Ovary (tissue), 9 donors: ENCODE measurements around the gene RIPOR1. TPM values are rescaled to one million over a fixed set of nuclear protein-coding genes. Genes with fewer than 3 reads are reported as not detected.

Experiments
- DNase-seq, 5 donors: peaks; one replicate each; pipeline ENCODE4 v3.0.0-alpha.2; 2019 to 2020
- H3K27ac ChIP-seq, 2 donors: fragments of 200-600 bp; one replicate each; pipeline versions ENCODE4 v1.5.1 to v1.8.0; 2019 to 2022
- H3K27me3 ChIP-seq: fragments of 200-600 bp; one replicate; pipeline ENCODE4 v1.8.0; 2022
- H3K36me3 ChIP-seq: fragments of 200-600 bp; sonication (generic); one replicate; pipeline ENCODE4 v1.5.1; 2019
- H3K4me1 ChIP-seq: one replicate; pipeline ENCODE4 v1.8.1; 2013; ENCODE audit warnings: mild to moderate bottlenecking, moderate library complexity; ENCODE audit not compliant: insufficient read depth
- H3K4me3 ChIP-seq: fragments of 200-600 bp; sonication (generic); one replicate; pipeline ENCODE4 v1.5.1; 2017
- H3K9me3 ChIP-seq, 2 donors: fragments of 200-600 bp in 1 of 2; sonication (generic) in 1 of 2; one replicate each; pipeline versions ENCODE4 v1.5.1 to v1.8.1; 2013 to 2019; ENCODE audit warnings: mild to moderate bottlenecking in 1 of 2, moderate library complexity in 1 of 2
- CTCF ChIP-seq, 3 donors: fragments of 450-650 bp in 2 of 3; fragments of 200-600 bp in 1 of 3; IDR thresholded peaks; one replicate each; pipeline versions ENCODE4 v1.5.1 to v1.8.0; 2016 to 2022; ENCODE audit warnings: antibody characterized with exemption in 3 of 3, mild to moderate bottlenecking in 1 of 3
- EP300 ChIP-seq: sonication (generic); formaldehyde crosslinking; IDR thresholded peaks from one replicate; pipeline ENCODE4 v1.6.1; 2017; ENCODE audit warnings: antibody characterized with exemption
- POLR2A ChIP-seq: fragments of 450-650 bp; IDR thresholded peaks from one replicate; pipeline ENCODE4 v1.6.1; 2017; ENCODE audit warnings: antibody characterized with exemption, mild to moderate bottlenecking, moderate library complexity
- WGBS, 3 donors: extraction: QIAGEN DNeasy Blood & Tissue Kit in 1 of 3; methylation state at CpG; one replicate each; pipeline versions ENCODE4 v1.1.5 to v1.1.7; 2013 to 2017; 5-methylcytosine and 5-hydroxymethylcytosine counted together
- intact Hi-C, 4 donors: fragments of 100-400 bp; cut with DNase I; formaldehyde crosslinking; loops; one replicate each; pipeline versions ENCODE4 v1.11.0 to v1.15.1; 2022 to 2023
- polyA plus RNA-seq, 2 donors: library from polyadenylated mRNA; stranded (reverse); fragments of 200-250 nt in 1 of 2; fragments of 350-450 nt in 1 of 2; fragmentation: Illumina TruSeq in 1 of 2; extraction: RNeasy Lipid Tissue Mini Kit (QIAGEN cat#74804) in 1 of 2; gene quantifications; one replicate each; pipeline ENCODE4 v1.2.3, GENCODE V29; 2013 to 2014
- total RNA-seq, 7 donors: library from RNA; depleted of rRNA in 2 of 7; stranded (reverse); fragments of >200 nt in 2 of 7; fragmentation: NEBNext Ultra II Directional in 3 of 7; extraction: Animal tissue kit (Norgen Biotek cat#: 25700) in 3 of 7; gene quantifications; one replicate each; pipeline versions ENCODE4 v1.1.0 to v1.2.4, GENCODE V29; 2016 to 2023
- donor health status: DM: no; HTN: no; CAD: no; lungs with moderate emphysema.
- donor health status: DM: no; HTN: no; CAD: no.
- donor health status: Bipolar disorder and iron deficiency.
- donor health status: DM: yes; HTN: yes; CAD: no.
- donor health status: DM: no; HTN: no; CAD: no.
- donor health status: DM: yes; HTN: yes; CAD: no.

Gene RIPOR1
- total and polyA plus RNA-seq, 9 donors: 22.3 to 96.3 (median 70.4) TPM

GRCh38 chr16:67489401-67490083 lies 39.1 kb upstream of the RIPOR1 start:
- TF ChIP-seq POLR2A (no peak), EP300 (no peak), CTCF (IDR thresholded peaks at IDR 0.05) (no peak)
- intact Hi-C loops: no loop called here
- H3K27ac ChIP-seq: peak overlapping the region; percentile 64 to 72
- no peaks in the 10 kb centered on the region for H3K9me3 ChIP-seq
- 10 to 16% (median 11%) methylated on average over 4 of the region's 4 CpGs for WGBS, 3 donors
- H3K4me3 ChIP-seq: no peak overlapping the region
- peak in 4 of 5 donors; percentile 38 to 64 (median 50) for DNase-seq
- peaks cover 9% of the 10 kb centered on the region for H3K4me1 ChIP-seq
- no peaks in the 10 kb centered on the region for H3K36me3 ChIP-seq
- H3K27me3 ChIP-seq: no peaks in the 10 kb centered on the region

- H3K27me3 ChIP-seq: no peaks in the 10 kb centered on the region
- H3K36me3 ChIP-seq: no peaks in the 10 kb centered on the region
- H3K27ac ChIP-seq: peak overlapping the region in 1 of 2 donors; percentile 72
- H3K9me3 ChIP-seq: no peaks in the 10 kb centered on the region
- intact Hi-C loops: no loop called here
- TF ChIP-seq CTCF (IDR thresholded peaks at IDR 0.05): no peak
- no peak for TF ChIP-seq POLR2A
- TF ChIP-seq EP300: no peak
- DNase-seq: no peak
- H3K4me1 ChIP-seq: peaks cover 9% of the 10 kb centered on the region
- 76 to 90% (median 78%) methylated on average over 8 of the region's 8 CpGs for WGBS, 3 donors
- H3K4me3 ChIP-seq: no peak overlapping the region
Measured at GRCh38 chr16:67490335-67491096, 38.1 kb upstream of the RIPOR1 start.

GRCh38 chr16:67499106-67499505 lies 29.5 kb upstream of the RIPOR1 start:
- Histone ChIP-seq H3K4me1 (no peaks in the 10 kb centered on the region), H3K36me3 (no peaks in the 10 kb centered on the region), H3K27ac (no peak overlapping the region), H3K27me3 (no peaks in the 10 kb centered on the region), H3K4me3 (no peak overlapping the region), H3K9me3 (no peaks in the 10 kb centered on the region)
- DNase-seq: peak in 2 of 5 donors; percentile 43 to 47
- 27 to 34% (median 32%) methylated on average over 4 of the region's 4 CpGs for WGBS, 3 donors
- TF ChIP-seq CTCF (IDR thresholded peaks at IDR 0.05) (no peak), POLR2A (no peak), EP300 (no peak)
- intact Hi-C loops: no loop called here

- no peak for TF ChIP-seq POLR2A
- no peak for TF ChIP-seq CTCF (IDR thresholded peaks at IDR 0.05)
- TF ChIP-seq EP300: no peak
- Histone ChIP-seq H3K4me1 (no peaks in the 10 kb centered on the region), H3K9me3 (no peaks in the 10 kb centered on the region), H3K27ac (no peak overlapping the region), H3K4me3 (no peak overlapping the region), H3K27me3 (no peaks in the 10 kb centered on the region), H3K36me3 (no peaks in the 10 kb centered on the region)
- no peak for DNase-seq
- intact Hi-C loops: no loop called here
- 68 to 78% (median 74%) methylated on average over 9 of the region's 9 CpGs for WGBS, 3 donors
Measured at GRCh38 chr16:67504031-67505021, 24.3 kb upstream of the RIPOR1 start.
